Brain pericyte (primary cell): ENCODE measurements around the gene CNNM2.
"Not testable (repeated sequence)": the region's sequence is repeated elsewhere in the genome, so short reads cannot be mapped to it uniquely, and the experiment has no call there.

Source experiments
- DNase-seq: peaks from one replicate; pipeline ENCODE4 v3.0.0-alpha.2; 2012; ENCODE audit warnings: low read depth, low spot score

Gene CNNM2

DNA sequence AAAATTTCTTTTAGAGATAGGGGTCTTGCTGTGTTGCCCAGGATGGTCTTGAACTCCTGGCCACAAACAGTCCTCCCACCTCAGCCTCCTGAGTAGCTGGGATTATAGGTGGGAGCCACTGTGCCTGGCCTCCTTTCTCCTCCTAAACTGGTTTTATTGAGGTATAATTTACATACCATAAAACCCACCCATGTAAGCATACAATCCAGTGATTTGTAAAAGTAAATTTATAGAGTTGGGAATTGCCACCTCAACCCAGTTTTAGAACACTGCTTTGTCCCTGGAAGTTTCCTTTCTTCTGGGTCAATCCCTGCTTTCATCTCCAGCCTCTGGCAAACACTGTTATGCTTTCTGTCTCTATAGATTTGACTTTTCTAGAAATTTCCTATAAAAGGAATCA lies 49.0 kb downstream of the CNNM2 start:
- no peak for DNase-seq

DNA sequence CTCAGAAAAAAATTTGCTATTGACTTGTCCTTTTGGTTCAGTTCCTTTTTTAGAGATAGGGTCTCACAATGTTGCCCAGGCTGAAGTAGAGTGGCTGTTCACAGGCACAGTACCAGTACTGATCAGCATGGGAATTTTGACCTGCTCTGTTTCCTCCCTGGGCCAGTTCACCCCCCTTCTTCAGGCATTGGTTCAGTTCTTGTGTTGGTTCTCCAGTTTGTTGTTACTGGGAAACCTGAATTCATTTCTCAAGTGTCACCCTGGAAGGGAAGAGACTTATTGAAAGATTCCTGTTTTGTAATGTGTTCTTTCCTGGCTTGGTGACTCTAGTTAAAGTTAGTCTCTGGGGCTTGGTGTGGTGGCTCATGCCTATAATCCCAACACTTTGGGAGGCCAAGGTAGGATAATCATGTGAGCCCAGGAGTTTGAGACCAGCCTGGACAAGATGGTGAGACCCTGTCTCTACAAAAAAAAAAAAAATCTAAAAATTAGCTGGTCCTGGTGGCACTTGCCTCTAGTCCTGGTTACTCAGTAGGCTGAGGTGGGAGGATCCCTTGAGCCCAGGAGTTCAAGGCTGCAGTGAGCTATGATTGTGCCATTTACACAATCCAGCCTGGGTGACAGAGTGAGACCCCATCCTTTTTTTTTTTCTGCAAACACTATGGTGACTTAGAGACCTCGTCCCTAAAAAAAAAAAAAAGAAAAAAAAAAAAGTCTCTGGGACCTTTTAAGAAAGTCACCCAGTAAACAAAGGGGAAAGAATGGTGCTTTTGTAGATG lies 52.7 kb downstream of the CNNM2 start:
- no peak for DNase-seq

DNA sequence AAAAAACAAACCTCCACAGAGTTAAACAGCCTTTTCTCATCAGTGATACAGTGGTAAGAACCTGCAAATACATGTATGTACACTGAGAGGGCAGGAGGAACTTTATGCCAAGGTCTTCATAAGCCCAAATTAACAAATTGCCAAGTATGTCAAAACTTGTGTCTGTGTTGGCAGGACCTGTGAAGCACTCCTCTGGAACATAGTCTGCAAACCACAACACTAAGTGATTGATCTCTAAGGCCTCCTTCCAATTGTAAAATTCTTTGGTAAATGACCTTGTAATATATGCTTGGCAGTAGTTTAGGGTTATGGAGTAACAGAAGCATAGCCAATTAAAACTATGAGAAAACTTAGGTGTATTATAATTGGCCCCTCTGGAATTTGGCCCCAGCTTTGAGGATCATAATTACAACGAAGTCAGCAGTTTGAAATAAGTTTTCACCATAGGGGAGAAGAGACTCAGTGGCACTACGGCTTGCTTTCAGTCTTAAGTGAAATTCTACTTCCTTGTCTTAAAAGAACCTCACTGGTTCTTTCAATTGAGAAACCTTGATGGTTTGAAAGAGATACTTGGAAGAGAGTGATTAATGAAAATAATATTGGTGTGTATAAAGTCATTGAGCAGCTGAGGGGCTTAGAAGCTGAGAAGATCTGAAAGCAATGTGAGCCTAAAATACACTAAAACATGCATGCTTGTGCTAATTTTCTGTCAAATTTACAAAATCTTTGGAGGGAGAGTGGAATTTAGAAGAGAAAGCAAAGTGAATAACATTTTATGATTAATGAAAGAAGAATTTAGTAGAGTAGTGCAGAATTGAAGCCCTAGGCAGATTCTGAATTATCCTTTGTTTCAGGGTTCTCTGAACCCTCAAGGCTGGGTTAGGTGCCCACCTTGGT lies 57.6 kb downstream of the CNNM2 start:
- no peak for DNase-seq

DNA sequence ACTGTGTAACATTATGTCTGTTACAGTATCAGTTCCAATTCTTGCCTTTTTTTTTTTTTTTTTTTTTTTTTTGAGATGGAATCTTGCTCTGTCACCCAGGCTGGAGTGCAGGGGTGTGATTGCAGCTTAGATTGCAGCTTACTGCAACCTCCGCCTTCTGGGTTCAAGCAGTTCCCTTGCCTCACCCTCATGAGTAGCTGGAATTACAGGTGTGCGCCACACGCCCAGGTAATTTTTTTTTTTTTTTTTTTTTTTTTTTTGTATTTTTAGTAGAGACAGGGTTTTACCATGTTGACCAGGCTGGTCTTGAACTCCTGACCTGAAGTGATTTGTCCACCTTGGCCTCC lies 58.3 kb downstream of the CNNM2 start:
- DNase-seq = not testable (repeated sequence)

DNA sequence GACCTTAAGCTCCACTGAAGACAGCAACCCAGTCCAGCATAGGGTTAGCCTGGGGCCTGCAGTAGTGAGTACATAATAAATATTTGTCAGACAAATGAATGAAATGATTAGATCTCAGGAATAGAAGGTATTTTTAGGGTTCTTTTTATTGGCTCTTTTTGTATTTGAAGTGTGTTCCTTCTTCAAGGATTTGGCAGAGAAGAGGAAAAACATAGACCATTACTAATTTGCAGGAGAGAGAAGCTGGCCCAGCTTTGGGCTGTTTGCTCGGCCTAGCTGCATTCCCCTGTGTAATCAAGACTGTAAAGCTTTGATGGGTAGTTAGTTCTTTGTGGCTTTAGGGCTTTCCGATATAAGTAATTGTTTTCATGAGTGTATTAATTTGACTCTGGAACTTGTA lies 64.2 kb downstream of the CNNM2 start:
- no peak for DNase-seq

DNA sequence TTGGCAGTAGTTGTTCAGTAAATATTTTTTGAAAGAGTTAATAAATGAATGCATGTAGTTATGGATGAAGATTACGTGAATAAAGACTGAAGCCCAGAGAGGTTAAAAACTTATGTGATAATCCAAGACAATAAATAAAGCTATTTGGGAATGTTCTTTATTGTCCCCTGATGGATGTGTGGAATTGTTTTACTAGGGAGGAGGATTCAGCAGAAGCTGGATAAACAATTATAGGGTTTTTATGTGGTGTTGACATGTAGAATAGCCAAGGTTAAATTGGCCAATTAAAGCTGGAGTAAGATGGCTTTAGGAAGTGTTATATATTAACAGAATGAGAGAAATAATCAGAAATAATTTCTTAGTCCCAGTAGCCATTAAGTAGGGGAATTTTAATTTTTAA lies 66.0 kb downstream of the CNNM2 start:
- DNase-seq = no peak

DNA sequence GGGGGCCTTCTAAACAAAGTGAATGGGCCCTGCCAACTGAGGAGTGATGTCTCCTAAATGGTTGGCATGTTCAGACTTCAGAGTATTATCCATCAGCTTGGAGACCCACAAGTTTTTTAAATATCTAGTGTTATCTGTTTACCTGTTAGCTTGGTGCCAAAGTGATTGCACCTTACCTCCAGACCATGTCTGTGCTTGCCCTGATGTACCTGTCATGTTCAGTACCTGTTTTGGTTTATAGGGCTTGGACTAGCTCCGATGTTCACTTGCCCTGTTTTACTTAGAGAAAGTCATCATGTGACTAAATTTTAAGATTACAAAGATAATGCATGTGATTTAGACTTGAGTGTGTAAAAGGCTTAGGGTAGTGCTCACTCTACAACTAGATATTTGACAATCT lies 67.7 kb downstream of the CNNM2 start:
- DNase-seq = no peak

DNA sequence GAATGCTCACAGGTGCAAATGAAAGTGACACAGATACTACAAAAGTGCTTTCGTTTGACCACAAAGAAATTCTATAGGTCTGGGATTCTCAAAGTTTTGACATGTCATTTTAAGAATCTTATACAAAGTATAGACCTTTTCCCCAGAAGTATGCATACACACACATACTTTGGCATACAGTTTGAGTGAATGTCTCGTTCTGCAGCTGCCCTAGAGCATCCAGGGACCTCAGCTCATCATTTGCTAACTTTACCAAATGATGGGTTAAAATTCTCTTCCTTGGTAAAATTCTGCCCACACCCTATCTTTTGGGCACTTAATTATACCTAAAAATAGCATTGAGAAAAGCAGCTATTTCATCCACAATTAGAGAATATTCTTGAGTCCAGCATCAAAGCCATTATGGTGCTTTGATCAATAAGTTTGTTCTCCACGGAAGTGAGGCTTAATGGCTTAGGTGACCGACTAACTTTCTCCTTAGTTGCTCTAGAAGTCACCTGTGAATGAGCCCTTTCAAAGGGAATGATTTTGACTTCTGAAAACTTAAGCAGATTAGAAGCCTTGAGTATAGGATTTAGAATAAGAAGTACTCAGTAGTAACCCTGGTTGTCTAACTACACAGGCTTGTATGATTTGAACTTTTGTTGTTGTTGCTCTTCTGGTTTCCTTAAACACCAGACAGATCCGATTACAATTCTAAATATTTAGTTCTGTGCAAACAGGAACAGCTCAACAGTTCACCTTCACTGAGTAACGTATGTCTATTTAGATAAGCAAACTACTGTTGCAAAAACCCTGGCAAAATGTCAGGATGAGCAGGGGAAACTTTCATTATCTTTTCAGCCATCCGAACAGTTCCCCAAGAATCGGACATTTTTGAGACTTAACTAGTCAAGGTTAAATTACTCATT lies 70.6 kb downstream of the CNNM2 start:
- peak; percentile 1 for DNase-seq

DNA sequence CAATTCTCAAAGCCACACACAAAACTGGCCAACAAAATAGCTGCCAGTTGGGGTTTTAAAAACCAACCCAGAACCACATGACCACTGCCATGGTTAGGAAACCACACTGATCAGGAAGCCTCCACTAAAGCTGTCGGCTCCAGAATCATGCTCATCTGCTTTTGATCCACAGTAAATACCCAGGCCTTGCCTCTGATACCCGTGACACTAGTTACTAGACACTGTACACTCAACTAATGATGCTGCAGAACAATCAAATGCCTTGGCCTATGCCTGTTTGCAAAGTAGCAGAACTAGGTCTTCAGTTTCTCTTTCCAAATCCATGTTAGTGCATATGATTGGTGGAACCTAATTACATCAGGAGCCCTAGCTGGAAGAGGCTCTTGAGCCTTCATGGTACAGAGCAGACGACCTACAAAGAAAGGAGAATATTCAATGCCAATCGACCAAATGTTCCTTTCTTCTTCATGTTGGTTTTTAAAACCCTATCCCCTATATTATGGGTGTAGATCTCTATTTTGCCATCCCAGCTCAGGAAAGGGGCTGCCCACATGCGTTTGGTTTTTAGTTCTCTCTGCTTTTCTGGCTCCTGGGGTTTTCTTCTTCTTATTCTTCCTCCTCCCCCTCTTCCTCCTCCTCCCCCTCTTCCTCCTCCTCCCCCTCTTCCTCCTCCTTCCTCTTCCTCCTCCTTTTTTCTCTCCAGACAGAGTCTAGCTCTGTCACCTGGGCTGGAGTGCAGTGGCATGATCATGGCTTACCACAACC lies 76.6 kb downstream of the CNNM2 start:
- DNase-seq = no peak

DNA sequence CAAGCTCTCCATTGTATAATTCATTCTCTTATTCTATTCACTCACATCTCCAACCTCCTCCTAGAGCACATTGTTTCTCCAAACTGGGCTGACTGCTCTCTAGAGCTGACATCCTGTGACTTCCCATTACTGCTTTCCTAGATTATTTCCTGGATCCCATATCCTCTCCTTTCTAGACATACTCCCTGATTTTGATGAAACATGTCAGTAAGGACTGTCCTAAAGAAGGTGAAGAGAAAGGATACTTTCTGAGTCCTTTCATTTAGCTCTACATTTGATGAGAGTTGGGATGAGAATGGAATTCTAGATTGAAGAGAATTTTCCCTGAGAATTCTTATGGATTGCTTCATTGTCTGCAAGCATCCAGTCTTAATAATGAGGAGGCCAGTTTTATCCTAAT lies 78.8 kb downstream of the CNNM2 start:
- no peak for DNase-seq

DNA sequence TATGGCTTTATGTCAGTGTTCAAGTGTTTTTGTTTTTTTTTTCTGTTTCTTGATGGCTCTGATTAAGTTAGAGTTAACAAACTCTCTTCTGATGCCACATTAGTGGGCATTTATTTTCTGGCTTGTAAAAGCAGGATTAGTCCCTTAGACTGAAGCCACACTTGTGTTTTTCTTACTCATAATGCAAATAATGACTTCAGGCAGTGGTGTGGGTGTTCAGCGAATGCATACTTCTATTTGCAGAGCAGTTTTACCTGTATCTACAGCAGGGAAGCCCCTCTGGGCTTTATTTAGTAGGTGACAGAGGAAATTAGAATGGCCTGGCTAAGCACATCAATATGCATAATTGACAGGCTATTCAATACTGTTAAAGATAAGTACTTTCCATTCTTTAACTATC lies 79.9 kb downstream of the CNNM2 start:
- DNase-seq = no peak

DNA sequence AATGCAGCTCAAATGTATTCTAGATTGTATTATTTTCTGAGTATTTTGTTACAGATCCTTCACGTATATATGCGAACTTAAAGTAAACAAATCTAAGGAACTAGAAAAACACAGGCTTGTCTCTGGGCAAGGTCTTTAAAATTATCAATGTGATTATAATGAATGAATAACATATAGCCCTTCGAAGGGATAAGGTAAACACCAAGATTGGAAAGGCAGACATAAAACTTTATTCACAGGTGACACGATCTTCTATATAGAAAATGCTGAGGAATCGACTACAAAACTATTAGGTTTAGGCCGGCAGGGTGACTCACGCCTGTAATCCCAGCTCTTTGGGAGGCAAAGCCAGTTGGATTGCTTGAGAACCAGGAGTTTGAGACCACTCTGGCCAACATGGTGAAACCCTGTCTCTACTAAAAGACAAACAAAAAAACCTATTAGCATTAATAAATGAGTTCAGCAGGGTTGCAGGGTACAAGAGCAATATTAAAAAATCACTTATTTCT lies 80.4 kb downstream of the CNNM2 start:
- DNase-seq = no peak

DNA sequence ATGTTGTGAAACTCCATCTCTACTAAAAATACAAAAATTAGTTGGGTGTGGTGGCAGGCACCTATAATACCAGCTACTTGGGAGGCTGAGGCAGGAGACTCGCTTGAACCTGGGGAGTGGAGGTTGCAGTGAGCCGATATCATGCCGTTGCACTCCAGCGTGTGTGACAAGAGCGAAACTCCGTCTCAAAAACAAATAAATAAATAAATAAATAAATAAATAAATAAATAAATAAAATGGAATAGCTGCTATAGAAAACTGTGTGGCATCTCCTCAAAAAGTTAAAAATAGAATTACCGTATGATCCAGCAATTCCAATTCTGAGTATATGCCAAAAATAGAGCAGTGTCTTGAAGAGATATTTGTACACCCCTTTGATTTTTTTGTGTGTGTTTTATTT lies 82.0 kb downstream of the CNNM2 start:
- DNase-seq = not testable (repeated sequence)

DNA sequence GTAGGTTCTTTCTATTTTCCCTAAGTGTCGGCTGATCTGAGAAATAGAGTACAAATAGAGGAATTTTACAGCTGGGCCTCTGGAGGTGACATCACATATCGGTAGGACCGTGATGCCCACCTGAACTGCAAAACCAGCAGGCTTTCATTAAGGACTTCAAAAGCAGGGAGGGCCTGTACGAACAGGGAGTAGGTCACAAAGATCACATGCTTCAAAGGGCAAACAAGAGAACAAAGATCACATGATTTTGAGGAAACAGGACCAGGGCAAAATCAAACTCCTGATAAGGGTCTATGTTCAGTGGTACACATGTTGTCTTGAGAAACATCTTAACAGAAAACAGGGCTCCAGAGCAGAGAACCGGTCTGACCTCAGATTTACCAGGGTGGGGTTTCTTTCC lies 88.9 kb downstream of the CNNM2 start:
- no peak for DNase-seq

DNA sequence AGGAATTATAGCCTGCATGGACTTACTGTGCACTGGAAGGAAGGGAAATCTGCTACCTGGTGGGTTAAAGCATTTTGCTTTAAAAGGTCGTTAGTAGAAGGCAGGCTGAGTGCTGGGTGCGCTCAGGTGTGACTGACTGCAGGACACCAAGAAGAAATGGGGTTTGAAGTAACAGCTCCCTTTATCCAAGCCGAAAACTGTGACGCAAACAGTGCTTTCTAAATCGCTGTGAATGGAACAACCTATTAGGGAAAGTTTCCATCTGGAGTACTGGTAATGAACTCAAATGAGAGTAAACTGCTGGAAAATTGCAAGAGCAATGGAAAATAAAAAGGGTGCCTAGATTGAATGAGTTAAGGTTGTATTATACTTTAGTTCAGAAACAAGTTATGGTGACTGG lies 95.3 kb downstream of the CNNM2 start:
- no peak for DNase-seq

DNA sequence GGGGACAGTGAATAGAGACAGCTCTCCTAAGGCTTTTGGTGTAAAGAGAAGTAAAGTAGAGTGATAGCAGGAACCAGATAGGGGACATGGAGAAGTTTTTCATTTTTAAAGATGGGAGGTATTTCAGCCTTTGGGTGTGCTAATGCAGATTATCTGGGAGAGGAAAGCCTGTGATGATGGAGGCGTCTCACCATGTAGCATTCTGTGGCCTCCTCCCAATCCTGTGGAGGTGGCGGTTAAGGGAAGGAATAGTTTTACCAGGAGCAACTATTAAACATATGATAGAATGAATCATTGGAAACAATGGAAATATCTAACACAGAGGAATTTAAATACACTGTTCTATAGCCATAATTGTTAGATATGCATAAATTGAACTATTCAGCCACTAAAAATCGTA lies 101.3 kb downstream of the CNNM2 start:
- DNase-seq = no peak

DNA sequence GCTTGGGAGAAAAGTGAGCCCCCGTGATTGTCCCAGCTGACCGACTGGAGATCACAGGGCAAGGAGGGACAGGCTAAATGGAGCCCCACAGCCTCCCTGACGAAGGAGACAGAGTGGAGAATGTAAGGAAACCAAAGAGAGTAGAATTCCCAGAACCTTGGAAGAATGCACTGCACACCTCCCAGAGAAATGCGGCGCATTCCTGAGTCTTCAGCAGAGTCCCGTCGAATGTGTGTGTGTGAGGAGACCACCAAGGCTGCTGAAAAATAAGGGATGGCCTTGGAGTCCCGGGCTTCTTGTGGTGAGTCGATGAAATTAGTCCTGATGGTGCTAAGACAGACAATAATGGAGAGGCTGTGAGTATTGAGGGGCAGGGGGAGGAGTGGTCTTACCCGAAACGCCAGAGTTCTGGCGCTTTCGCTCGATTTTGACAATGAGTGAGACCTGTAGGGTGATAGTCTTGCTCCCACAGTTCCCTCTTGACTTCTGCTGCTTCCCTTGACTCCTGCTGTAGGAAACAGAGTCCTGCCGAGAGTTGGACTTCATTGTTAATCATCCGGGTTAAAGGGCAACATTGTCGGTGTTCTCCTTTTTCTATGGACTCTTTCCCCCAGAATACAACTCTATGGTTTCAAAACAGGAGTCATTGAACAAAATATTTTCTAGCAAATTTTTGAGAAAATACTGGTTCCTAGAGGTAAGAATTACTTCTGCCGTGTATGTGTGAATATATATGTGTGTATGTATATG lies 103.2 kb downstream of the CNNM2 start:
- DNase-seq = no peak

DNA sequence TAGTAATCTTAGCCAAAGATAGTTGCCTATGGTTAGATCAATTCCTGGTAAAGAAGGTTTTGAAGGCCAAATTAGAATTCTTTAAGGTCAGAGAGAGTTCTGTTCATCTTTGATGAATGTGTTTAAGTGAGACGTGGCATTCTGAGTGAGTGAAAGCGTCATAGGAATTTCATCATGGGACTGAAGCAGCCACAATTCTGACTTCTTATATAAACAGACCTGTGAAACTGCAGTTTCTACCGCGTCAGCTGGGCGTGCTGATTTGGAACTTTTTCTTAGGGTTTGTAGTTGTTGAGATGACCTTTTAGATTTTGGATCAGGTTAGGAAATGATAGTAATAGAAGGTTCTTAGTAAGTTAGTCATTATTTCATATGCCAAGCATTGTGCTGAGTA lies 103.8 kb downstream of the CNNM2 start:
- no peak for DNase-seq

DNA sequence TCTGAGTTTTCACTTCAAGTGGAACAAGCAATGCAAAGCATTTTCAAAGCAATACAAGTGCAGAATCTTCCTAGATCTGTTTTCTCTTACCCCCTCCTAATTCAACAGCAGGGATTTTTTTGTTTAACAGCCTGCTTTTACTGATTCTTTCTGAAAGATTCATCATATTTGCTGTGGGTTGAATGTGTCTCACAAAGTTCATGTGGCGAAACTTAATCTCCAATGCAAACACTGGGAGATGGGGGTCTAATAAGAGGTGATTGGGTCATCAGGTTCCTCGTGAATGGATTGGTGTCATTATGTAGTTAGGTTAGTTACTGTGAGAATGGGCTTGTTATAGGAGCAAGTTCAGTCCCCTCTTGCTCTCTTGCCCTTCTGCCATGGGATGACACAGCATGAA lies 107.6 kb downstream of the CNNM2 start:
- no peak for DNase-seq

DNA sequence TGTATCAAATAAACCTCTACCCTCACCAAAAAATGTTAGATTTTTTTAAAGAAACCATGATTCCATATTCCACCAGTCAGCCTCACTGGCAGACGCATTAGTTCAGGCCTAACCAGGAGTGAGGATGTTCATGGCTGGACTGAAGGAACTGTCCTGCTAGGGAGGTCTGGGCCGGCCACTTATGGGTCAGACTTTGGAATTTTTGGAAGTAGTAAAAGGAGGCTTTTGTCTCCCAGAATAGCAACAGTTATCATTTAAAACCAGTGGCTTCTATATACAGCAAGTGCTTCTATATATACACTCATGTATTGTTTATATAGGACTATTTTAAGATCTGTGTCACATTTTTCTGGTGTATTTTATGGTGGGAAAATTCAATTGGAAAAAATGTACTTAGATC lies 120.5 kb downstream of the CNNM2 start:
- DNase-seq = no peak
